PC-3 (cell line): ENCODE data around the gene JAG2.

ENCODE experiments used
- EZH2 ChIP-seq: fragments of 300-600 bp; sonication (generic); IDR thresholded peaks from one replicate; pipeline ENCODE4 v1.6.1; 2017; ENCODE audit warnings: antibody characterized with exemption, mild to moderate bottlenecking, low read length; ENCODE audit not compliant: unreplicated experiment
- EZH2phosphoT487 ChIP-seq: fragments of 300-600 bp; sonication (generic); IDR thresholded peaks from 2 replicates; pipeline ENCODE4 v1.6.1; 2018; ENCODE audit warnings: mild to moderate bottlenecking, antibody characterized with exemption, low read length, borderline replicate concordance
- TF ChIP-seq, protein P1 (sequence below): fragments of 300-600 bp; sonication (generic); conservative IDR thresholded peaks from 2 replicates; pipeline ENCODE4 v1.5.1; 2017; ENCODE audit warnings: antibody characterized with exemption, low read depth, mild to moderate bottlenecking, low read length

DNA sequence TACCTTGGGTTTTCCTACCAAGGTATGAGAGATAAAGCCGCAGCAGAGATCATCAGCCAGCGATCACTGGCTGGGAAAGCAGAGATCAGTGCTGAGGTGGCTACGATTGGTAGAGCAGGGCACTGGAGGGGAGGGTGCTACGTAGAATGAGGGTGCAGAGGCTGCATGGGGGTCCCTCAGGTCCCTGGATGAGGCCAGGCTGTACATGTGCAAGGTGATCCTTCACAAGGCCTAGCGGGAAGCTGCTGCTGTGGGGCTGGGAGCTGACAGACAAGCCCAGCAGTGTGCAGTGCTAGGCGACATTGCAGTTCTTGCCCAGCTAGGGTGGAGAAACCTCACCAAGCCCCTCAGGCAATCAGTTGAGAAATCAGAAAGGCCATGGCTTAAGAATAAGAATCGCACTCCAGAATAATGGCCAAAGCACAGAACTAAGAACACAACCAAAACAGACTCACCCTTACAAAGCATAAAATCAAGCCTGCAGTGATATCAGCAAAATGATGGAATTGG lies 66.2 kb downstream of the JAG2 start:
- TF ChIP-seq, protein P1, sequence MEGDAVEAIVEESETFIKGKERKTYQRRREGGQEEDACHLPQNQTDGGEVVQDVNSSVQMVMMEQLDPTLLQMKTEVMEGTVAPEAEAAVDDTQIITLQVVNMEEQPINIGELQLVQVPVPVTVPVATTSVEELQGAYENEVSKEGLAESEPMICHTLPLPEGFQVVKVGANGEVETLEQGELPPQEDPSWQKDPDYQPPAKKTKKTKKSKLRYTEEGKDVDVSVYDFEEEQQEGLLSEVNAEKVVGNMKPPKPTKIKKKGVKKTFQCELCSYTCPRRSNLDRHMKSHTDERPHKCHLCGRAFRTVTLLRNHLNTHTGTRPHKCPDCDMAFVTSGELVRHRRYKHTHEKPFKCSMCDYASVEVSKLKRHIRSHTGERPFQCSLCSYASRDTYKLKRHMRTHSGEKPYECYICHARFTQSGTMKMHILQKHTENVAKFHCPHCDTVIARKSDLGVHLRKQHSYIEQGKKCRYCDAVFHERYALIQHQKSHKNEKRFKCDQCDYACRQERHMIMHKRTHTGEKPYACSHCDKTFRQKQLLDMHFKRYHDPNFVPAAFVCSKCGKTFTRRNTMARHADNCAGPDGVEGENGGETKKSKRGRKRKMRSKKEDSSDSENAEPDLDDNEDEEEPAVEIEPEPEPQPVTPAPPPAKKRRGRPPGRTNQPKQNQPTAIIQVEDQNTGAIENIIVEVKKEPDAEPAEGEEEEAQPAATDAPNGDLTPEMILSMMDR: no peak
- TF ChIP-seq EZH2 (no peak), EZH2phosphoT487 (no peak)
